Dermis blood vessel endothelial cell (primary cell): Measurements from ENCODE around the gene PDGFRA. TPM values are rescaled to one million over a fixed set of nuclear protein-coding genes. Genes with fewer than 3 reads are reported as not detected.

Source experiments
- DNase-seq: peaks from one replicate; pipeline ENCODE4 v3.0.0; 2010
- total RNA-seq: library from RNA; depleted of rRNA; stranded (reverse); fragments of >200 nt; gene quantifications from 2 replicates; pipeline ENCODE4 v1.2.3, GENCODE V29; 2014

Gene PDGFRA
- 0.65 and 1.5 TPM in 2 replicates for total RNA-seq

DNA sequence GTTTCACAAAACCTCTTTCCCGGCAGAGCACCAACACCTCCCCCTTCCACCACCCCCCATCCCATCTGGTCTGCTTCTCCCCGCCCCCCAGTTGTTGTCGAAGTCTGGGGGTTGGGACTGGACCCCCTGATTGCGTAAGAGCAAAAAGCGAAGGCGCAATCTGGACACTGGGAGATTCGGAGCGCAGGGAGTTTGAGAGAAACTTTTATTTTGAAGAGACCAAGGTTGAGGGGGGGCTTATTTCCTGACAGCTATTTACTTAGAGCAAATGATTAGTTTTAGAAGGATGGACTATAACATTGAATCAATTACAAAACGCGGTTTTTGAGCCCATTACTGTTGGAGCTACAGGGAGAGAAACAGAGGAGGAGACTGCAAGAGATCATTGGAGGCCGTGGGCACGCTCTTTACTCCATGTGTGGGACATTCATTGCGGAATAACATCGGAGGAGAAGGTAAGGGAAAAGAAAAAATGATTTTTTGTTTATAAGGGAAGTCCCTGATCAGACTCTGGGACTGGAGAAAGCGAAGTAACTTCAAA is at the start of gene PDGFRA:
PDGFRA (plus strand) TSS at position 333 of the 541 bp plus-strand sequence. CDS start 29,476 bp downstream, outside the sequence.
- DNase-seq: no peak

DNA sequence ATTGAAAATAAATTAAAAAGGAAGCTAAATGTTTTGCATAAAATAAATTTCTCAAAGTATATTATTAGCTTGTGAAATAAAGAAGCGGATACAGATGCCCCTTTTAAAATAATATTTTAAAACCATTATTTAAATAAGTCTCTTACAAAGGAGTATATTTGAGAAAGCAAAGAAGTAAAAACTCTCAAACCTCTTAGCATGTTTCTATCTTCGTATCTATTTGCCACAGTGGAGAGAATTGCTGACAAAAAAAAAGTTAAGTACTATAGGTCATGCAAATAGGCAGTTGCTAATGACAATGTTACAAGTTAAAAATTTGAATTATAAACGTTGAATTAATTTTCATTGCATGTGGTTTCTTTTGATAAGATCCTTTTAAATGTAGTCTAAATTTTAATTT is 44.5 kb upstream of the PDGFRA start:
- no peak for DNase-seq

DNA sequence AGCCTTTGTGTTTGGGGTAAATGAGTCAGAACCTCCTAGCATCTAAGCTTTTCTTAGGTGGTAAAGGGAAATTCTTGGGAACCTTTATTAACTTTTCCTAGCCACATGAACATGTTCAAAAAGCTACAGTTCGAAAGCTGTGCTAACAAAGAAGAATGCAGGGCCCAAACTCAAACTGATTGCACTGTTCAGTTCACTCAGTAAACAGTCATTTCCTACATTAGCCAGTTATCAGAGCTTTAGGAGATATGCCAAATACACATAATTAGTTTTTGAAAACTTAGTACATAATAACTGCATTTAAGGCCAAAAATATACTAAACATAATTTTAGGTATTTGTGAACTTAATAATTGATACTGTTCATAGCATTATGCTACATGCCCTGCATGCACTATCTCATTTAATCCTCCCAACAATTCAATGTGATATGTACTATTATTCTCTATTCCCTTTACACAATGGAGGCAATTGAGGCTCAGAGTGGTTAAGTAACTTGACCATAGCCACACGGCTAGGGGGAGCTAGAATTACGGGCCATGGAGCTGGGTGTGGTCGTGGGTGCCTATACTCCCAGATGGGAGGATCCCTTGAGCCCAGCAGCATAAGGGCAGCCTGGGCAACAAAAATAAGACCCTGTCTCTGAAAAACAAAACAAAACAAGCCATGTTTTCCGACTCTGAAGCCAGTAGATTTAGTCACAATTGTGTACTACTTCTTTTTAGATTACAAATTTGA is 43.9 kb upstream of the PDGFRA start:
- no peak for DNase-seq

DNA sequence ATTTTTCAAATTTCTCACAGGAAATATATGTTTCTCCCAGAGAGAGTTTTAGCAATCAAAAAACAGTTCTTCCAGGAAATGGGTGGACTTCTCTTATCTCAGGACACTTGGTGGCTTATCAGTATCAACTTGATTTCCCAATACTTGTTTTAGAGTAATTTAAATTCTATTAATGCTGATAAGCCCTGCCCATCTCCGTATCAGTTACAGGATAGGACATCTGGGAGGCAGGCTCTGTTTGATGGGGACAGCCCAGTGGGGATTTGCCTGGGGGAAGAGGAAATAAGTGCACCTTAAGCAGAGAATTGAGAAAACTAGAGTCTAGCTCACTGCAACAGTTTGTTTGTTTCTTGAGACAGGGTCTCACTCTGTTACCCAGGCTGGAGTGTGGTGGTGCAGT is 43.2 kb upstream of the PDGFRA start:
- DNase-seq: no peak

DNA sequence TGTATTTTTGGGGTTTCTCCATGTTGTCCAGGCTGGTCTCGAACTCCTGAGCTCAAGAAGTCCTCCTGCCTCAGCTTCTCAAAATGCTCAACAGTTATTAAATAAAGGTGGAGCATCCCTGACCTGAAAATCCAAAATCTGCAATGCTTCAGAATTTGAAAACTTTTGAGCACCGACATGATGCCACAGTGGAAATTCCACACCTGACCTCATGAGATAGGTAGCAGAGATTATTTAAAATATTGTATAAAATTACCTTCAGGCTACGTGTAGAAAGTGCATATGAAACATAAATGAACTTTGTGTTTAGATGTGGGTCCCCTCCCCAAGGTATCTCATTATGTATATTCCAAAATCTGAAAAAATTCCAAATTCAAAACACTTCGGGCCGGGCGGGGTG is 42.7 kb upstream of the PDGFRA start:
- DNase-seq: no peak

DNA sequence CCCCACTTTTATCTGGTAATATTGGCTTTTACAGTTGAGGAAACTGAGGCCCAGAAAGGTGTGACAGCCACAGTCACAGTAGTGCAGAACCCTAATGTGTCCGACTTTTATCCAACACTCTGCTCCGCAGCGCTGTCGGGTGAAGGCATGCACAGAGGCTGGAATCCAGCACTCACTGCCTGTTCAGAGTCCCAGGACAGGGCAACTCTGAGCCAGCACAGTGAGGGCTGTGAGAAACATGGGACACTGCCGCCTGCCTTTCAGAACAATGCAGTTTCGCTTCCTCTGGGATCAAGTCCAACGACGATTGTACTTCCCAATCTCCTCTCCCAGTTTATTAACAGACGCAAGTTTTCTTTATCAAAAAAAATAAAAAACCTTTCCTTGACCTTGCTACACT is 41.9 kb upstream of the PDGFRA start:
- DNase-seq: peak; percentile 64

DNA sequence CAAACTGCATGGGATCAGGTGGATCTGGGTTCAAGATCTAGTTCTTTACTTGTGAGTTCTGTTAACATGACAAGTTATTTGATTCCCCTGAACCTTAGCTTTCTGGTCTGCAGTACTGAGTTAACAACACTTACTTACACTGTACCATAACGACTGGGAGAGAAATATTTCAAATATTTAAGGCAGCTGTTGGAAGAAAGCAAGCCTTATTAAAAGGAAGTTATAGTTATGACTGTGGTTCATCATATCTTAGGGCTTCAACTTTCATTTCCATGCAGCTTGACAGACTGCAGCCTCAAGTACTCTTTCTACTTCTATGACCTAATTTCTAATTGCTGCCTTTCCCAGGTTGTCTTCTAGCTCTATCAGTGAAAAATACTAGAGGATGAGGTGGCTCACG is 40.0 kb upstream of the PDGFRA start:
- no peak for DNase-seq

DNA sequence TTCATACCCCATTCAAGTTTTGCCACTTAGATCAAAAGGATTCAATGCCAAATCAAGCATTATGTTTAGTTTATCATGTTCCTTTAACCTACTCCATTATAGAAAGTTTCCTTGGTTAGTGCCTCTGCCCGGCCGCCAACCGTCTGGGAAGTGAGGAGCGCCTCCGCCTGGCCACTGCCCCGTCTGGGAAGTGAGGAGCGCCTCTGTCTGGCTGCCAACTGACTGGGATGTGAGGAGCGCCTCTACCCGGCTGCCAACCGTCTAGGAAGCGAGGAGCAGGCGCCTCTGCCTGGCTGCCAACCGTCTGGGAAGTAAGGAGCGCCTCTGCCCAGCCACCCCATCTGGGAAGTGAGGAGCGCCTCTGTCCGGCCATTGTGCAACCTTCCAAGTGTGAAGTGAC is 36.3 kb upstream of the PDGFRA start:
- no peak for DNase-seq

DNA sequence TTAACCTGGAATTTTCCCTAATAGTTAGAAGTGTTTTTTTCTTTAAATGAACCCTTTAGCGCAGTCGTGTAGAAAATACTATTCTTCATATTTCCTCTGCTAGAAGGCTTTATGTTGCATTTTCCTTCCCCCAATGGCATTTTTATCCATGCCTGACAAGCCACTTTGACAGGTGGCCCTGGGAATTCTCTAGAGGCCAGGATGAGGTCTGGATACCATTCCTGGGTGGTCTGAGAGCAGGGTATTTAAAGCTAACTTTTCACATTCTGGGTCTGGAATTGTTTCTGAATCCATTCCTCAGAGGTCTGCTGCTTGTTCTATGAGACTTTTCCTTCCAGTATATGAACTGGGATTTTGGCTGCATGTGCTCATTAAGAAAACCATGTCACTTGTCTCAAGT is 31.2 kb upstream of the PDGFRA start:
- no peak for DNase-seq

DNA sequence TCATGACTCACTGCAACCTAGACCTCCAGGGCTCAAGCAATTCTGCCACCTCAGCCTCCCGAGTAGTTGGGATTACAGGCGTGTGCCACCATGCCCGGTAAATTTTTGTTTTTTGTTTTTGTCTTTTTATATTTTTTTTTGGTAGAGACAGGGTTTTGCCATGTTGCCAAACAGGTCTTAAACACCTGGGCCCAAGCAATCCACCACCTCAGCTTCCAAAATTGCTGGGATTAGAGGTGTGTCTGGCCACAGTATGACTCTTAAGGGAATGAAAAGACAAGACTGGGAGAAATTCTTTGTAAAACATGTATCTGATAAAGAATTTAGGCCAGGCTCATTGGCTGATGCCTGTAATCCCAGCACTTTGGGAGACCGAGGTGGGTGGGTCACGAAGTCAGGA is 29.2 kb upstream of the PDGFRA start:
- DNase-seq: no peak

DNA sequence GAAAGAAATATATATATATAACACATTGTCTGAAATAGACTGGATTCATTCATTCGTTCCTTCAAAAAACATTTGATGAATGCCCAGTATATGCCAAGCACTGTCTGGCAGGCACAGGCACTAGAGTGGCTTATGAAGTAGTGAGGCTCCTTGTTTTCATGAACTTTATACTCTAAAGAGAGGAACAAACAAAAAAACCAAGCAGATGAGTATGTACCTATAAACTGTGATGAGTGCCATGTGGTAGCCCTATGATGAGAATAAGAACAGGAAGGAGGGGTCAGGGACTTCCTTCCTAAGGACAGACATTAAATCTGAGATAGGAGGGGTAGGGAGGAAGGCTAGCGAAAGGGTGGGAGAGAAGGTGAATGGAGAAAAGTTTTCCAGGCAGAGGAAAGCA is 19.5 kb upstream of the PDGFRA start:
- no peak for DNase-seq

DNA sequence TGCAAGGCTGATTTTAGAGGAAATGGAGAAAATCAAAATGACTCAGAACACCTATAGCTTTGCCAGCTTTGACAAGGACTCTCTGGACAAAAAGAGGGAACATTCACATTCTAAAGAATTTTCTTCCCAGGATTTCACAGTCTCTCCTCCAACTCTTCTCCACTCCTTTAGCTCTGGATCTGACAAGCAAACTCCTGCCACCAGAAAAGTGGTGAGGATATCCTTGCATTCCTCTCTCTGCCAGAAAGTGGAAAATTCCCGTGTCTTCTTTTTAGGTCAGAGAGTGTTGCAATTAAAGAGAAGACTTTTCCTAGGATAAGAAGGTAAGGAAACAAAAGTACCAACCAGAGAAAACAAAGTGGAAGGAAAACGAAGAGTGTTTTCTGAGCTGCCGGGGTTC is 16.1 kb upstream of the PDGFRA start:
- DNase-seq: no peak

DNA sequence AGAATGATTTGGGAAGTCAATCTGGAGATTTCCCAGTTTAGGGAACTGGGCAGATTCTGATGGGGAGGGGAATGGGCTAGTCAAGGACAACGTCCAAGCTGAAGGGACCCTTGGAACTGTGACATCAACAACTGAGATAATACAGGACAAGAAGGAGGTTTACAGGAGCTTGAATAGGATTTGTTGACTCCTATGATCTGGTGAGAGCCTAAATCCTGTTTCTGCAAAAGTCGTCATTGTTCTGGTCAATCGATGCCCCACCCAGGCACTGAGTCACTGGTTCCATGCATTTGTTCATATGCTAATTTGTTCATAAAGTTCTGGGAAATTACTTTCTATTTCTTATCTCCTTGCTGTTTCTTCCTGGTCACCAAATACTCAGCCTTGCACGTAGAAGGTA is 15.3 kb upstream of the PDGFRA start:
- DNase-seq: peak; percentile 47

DNA sequence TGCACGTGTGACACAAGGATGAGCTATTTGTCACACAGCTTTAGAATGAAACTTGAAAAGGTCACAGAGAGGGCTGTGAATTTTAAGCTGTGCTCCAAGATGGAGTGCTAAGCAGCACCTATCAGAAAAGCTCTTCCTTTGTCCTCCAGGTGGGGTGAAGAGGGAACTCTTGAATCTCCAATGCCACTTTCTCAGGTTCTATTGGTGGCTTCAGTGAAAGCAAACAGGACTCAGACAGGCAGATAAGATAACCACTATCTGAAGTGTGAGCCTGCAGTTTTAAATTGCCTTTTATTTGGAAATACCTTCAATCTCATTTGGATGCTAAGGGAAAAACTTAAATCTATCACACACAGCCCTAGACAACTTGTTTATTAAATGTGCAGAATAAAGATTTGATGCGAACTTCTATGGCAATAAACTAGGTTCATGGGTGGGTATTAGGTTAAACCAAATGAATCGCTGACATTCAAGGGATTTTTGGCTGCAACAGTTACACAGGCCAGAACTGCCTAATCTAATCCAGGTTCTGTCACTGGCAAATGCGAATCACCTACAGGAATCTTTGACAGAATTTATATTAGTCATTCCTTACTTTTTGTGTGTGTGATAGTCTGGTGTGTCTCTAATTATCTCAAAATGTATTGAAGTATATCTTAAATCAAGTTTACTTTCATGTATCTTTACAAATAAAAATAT is 13.6 kb upstream of the PDGFRA start:
- DNase-seq: no peak

DNA sequence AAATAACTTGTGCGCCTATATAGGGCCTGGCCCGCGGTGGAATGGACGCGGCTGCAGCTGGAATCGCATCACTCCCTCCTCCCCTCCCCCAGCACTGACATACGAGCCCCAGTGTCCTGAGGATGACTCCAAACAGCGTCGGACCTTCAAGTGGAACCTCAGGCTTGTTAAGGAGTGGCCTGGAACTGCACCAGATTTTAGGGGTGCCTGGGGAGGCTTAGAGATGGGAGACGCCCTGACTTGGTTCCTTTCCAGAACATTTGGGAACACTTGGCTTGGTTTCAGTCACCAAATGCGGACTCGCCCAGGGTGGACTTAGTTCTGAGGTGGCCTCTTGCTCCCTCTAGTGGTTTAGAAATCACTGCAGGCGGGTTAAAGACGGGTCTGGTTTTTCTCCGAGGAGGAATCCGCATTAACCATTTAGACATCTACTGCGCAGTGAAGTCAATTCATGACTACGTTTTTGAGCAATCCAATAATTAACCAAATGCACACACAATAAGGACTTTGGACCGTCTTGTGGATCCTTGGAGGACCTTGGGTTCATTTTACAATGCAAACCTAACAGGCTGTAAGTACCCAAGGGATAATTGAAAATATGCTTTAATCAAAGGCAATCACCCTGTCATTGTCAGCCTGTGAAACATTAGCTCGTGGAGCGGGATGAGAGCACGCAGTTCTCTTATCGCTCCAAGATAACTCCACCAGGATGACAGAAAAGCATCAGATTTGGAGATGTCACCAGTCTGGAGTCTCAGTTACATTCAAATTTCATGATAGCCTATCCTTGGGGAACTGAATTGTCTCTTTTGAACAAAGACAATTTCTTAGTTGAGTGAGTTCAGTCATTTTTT is 11.2 kb upstream of the PDGFRA start:
- DNase-seq: peak; percentile 89

DNA sequence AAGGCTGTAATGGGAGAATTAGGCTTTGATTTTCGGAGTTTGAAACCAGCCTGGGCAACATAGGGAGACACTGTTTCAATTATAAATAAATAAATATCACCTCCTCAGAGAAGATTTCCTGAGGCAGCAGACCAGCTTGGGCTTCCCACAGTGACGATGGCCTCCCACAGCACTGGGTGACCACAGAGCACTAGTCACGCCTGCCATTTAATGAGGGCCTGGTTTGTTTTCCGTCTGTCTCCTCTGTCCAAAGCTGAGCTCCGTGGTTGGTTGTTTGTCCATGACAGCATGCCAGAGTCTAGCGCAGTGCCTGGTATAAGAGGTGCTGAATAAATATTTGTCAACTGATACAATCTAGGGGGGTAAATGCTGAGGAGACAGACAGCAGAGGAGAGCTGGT is 10.4 kb upstream of the PDGFRA start:
- DNase-seq: no peak

DNA sequence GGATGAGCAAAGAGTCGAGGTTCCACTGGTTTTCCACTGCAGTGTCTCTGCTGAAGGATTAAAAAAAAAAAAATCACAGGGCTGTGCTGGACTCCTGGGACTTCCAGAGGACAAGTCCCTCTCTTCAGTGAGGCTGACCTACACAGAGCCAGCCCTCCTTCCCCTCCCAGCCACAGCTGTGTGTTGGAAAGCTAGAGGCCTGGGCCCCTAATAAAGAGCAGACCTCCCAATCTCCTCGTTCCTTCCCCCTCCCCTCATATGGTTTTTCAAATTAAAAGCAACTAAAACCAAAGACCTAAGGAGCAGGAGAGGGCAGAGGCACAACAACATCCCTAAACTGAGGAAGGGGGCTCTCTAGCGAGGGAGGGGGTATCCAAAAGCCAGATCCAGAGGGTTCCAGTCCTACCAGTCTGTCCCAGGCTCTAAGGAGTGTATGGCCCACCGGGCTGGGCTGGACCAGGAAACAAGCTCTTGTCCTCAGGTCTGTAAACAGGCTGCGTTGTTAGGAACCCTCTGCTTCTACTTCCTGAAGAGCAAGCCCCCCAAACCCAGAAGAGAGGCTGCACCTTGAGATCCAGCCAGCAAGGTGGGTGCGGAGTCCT is 4.0 kb upstream of the PDGFRA start:
- no peak for DNase-seq

DNA sequence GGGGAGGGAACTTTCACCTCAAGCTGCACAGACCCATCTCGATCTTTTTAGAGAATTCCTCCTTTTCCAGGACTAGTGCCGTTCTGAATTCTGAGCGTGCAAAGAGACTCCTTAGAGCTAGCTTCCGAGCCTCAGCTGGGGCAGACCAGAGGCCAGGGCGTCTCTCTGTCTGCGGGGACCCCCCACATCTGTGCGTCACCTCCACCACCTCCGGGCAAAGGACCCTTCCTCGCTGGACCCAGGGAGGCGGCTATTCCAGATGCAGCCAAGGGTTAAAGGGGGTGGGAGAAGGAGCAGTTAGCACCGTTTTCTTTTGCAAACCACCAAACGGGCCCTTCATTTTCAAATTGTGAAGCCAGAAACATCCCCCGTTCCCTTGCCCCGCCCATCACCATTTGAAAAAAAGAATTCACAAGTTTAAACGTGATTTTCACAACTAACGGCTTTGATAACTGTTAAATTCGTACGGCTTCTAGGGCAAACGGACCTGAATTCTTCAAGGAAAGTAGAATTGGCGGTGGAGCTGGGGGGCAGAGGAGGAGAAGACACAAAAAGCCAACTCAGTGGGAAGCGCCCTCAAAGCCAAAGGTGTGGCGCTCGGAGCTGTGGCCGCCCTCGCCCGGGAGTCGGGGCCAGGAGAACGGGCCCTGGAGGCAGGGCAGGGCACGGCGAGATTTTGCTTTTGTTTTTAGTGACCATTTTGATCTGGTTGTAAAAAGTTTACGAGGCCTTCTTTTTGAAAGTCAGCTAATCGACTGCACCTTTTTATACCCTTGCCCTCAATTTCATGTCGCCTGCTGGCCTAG is 3.3 kb upstream of the PDGFRA start:
- peak; percentile 14 for DNase-seq

DNA sequence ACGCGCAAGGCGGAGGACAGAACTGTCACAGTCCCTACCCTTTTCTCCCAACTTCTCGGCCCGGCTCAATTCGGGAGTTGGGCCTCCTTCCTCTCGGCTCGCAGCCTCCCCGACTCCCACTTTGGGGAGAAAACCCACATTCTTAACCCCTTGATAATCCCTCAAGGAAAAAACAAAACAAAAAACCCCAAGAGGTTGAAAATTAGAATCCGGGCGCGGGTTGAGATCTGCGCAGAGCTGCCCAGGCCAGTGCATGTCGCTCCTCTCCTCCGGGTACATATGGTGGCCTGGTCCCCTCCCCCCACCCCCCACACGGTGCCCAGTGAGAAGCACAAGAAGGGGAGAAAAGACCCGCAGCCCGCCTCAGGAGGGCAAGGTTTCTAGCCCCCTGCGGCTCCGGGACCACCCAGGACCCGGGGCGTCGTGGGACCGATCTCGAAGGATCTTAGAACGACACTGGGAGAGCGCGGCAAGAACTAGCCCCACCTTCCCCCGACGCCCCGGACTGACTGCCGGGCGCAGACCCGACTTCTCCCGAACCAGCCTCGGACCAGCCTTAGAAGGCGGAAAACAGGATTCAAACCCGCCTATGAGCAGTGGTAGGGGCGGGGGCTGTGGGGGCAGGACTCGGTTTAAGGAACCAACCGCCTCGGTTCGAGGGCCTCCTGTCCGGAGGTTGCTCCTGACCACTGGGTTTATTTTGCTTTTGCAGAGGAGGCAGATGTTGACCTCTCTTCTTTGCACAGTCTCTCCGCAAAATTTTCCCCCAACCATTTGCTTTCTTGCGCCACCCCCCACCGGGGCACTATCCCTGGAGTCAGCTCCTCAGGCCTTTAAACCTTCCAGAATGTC is 2.5 kb upstream of the PDGFRA start:
- DNase-seq: peak; percentile 33

DNA sequence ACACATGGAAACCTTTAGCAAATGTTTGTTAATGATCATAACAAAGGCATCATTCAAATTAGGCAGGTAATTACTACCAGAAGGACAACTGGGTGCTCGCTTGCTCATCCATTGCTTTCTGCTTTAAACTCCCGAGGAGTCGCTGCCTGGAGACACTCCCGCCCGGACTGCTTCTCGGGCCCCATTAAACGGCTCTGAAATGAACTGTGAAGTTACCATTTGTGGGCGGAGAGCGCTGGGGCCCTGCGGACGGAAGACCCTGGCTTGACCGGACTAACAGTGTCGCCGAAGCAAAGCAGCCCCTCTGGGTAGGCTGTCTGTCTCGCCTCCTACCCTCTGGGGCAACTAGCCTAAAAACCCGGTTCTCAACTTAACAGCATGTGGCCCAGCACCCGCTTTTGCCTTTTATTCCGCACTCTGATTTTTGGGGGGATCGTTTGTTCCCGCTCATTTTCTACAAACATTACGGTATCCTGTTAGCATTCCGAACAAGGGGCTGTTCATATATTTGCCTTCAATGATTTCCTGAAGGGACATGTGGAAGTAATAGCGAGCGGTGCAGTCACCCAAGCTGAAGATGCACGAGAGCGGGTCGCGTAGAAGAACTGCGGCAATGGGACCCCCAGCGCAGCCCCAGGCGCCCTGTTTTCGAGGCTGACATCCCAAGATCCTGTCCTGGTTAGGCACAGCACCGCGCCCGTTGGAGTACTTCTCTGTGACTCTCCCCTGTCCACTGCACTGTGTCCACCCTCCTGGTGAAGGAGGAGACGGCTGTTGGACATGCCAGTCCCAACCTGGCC is 1.6 kb upstream of the PDGFRA start:
- DNase-seq: peak; percentile 26
